SK-MEL-5 (cell line): Measurements from ENCODE around the gene FBXW2. TPM values are rescaled to one million over a fixed set of nuclear protein-coding genes. Genes with fewer than 3 reads are reported as not detected.
A peak's percentile ranks its signal among the peaks of the same experiment; 100 is the strongest.
"Not testable (repeated sequence)": the region's sequence is repeated elsewhere in the genome, so short reads cannot be mapped to it uniquely, and the experiment has no call there.

Experiments
- DNase-seq: peaks from one replicate; pipeline ENCODE4 v3.0.0-alpha.2; 2016; ENCODE audit warnings: low read depth, low spot score
- in situ Hi-C: cut with HindIII; loops from 2 replicates; pipeline ENCODE4 v1.10.0; 2016; ENCODE audit warnings: low sequenced_read_pairs, high pct_unique_total_duplicates, low pct_unique_long_range_greater_than_20kb
- total RNA-seq: library from RNA; depleted of rRNA; stranded (reverse); fragments of >200 nt; shearing (Covaris generic); gene quantifications from 2 replicates; pipeline ENCODE4 v1.2.3, GENCODE V29; 2014

The FBXW2 gene
- total RNA-seq, 1 experiment from 2014 or later: 26.4 TPM

GRCh38 chr9:120758544-120758943, 34.7 kb downstream of the FBXW2 start:
- in situ Hi-C loops: no loop called here
- no peak for DNase-seq

- in situ Hi-C loops: no loop called here
- DNase-seq: no peak
Observed at GRCh38 chr9:120757026-120757913, 35.9 kb downstream of the FBXW2 start.

DNA sequence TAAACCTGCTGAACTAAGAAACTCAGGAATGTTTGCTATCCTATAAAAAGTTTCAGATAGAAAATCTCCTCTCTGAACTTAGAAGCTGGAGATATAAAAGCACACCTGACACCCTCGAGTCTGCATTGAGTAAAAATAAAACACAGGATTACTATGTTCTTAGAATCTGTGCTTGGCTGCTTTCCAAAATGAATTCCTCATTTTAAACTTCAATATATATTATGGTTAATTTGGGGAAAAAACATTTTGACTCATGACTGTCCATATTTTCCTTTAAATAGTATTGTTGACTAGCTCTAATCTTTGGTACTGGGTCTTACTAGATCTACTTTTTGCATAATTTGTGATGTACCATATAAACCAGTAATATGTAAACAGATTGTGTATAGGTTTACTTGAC, 36.7 kb downstream of the FBXW2 start:
- in situ Hi-C loops: no loop called here
- DNase-seq: no peak

DNA sequence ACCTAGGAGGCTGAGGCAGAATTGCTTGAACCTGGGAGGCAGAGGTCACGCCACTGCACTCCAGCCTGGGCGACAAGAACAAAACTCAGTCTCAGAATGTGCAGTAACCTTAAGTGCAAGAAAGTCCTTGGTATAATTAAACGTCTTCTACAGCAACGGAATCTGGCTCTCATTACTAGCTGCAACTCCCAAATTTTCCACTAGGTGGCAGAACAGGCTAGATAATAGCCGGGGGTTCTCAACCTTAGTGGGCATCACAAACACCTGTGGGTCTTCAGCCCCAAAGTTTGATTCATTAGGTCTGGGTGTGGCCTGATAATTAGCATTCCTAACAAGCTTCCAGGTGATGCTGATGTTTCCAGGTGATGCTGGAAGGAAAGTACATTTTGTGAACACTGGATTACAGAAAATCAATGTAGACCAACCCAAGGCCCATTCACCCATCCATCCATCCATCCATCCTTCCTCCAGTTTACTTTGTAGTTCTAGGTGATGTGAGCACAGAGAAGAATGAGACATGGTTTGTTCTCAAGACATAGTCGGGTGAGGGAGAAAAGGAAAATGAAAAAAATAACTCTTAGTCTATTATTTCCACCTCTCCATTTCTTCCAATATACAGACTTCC, 37.3 kb downstream of the FBXW2 start:
- DNase-seq: peak; percentile 74
- in situ Hi-C loops: no loop called here

GRCh38 chr9:120755044-120755443, 38.2 kb downstream of the FBXW2 start:
- no peak for DNase-seq
- in situ Hi-C loops: no loop called here

DNA sequence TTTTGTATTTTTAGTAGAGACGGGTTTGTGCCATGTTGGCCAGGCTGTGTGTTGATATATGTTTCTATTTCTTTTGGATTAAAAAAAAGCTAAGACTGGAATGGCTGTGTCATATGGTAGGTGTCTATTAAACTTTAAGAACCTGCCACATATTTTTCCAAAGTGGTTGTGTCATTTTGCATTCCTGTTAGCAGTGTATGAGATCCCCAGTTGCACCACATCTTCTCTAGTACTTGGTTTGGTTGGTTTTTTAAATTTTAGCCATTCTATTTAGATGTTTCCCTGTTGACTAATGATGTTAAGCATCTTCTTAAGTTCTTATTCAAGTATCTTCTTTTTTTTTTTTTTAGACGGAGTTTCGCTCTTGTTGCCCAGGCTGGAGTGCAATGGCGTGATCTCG, 42.8 kb downstream of the FBXW2 start:
- no peak for DNase-seq
- in situ Hi-C loops: no loop called here

DNA sequence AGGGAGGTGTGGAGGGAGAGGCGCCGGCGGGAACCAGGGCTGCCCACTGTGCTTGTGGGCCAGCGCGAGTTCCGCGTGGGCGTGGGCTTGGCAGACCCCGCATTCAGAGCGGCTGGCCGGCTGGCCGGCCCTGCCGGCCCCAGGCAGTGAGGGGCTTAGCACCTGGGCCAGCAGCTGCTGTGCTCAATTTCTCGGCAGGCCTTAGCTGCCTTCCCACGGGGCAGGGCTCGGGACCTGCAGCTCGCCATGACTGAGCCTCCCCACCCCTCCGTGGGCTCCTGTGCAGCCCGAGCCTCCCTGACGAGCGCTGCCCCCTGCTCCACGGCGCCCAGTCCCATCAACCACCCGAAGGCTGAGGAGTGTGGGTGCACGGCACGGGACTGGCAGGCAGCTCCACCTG, 46.9 kb downstream of the FBXW2 start:
- in situ Hi-C loops, DNase-seq: not testable (repeated sequence)

GRCh38 chr9:120745278-120745677, 47.9 kb downstream of the FBXW2 start:
- no peak for DNase-seq
- in situ Hi-C loops: no loop called here

GRCh38 chr9:120742951-120743416, 50.2 kb downstream of the FBXW2 start:
- in situ Hi-C loops: no loop called here
- peak; percentile 81 for DNase-seq

GRCh38 chr9:120741701-120742100, 51.5 kb downstream of the FBXW2 start:
- DNase-seq: no peak
- in situ Hi-C loops: no loop called here

DNA sequence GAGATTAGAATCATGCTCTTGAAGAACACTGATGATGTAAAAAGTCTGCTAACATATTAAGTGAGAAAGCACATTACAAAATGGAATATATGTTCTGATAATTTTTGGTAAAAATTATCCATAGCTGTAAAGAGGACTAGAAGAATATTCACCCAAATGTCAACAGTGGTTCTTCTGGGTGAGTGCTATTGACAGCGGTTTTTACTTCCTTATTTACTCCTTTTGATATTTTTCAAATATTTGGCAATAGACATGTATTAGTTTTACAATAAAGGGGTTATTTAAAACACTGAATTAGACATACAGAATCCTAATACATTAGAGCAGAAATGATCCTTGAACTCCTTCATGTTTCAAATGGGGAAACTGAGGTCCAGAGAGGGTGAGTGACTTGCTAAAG, 52.0 kb downstream of the FBXW2 start:
- in situ Hi-C loops: no loop called here
- DNase-seq: no peak

DNA sequence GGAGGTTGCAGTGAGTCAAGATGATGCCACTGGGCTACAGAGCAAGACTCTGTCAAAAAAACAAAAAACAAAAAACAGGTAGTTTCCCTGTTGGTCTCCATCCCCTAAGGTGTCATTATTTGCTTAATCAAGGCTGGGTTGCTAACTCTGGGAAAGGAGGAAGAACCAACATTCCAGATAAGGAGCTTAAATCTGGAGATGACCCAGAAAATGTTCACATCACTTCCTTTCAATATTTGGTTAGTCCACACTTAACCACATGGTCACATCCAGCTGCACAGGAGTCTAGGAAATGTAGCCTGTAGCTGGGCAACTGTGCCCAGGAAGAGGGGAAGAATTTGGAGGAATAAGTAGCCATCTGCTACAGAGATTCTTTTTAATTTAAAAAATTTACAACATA, 53.1 kb downstream of the FBXW2 start:
- in situ Hi-C loops: no loop called here
- no peak for DNase-seq

DNA sequence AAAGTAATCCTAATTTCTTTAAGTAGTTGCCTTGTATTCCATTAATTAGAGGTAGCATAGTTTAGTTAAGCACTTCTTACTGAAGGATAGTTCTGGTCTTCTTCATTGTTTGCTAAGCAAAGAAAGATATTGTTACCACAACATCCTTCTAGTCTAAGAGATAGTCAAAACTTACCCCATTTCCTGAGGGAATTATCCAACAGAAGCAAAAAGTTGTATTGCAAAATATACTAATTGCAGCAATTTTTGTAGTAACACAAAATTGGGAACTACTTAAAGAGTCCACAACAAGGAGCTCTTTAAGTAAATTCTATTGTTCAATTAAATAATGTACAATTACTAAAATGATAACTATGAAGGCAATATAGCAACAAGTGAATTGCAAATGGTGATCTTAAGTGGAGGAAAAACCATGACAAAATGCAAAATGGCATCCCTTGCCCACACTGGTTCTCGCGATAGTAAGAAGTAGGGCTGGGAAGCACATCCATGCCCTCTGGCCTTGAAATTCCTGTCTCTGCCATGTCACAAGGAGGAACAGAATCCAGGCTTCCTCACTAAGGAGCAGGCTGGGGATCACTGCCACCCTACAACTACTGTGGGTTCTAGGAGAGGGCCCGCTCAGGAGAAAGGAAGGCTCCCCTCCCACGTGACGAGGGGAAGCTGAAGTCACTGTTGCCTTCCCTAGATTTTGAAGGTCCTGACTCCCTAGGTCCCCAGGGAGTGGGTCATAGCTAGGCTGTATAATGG, 55.6 kb downstream of the FBXW2 start:
- in situ Hi-C loops: no loop called here
- no peak for DNase-seq

DNA sequence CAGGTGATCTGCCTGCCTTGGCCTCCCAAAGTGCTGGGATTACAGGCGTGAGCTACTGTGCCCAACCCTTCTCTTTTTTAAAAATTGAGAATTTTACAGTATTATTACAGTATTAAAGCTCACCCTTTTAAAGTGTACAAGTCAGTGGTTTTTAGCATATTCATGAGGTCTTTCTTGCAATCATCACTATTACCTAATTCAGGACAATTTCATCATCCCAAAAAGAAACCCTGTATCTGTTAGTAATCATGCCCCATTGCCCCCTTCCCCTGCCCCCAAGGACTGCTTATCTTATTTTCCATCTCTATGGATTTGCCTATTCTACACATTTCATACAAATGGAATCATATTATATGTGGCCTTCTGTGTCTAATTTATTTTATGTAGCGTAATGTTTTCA, 56.3 kb downstream of the FBXW2 start:
- DNase-seq: no peak
- in situ Hi-C loops: no loop called here

DNA sequence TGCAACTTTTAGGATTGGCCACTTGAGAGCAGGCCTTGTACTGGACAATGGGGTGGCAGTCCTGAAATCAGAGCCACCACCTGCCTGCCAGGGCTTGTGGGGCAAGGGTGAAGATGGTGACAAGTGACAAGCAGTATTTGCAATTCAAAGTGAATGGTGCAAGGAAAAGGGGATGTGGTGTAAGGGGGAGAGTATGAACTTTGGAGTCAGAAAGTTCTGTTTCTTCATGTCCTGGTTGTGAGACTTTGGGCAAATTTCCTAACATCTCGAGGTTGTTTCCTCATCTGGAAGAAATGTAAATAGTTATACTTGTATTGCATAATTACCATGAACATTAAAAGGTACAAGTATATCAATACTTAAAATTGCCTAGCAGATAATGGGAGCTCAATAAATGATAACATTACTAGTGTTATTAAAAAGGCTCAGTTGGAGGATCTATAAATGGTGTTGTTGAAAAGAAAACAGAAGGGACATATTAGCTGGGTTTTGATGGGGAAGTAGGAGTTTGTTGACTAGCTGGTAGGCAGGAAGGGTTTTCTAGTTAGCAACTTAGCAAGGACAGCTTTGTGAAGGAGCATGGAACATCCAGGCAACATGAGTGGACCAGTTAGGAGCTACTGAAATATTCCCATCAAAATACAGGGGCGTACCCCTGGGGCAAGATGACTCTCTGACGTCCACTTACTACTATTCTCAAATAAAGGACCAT, 57.6 kb downstream of the FBXW2 start:
- DNase-seq: no peak
- in situ Hi-C loops: no loop called here

GRCh38 chr9:120734607-120735410, 58.4 kb downstream of the FBXW2 start:
- DNase-seq: no peak
- in situ Hi-C loops: no loop called here

GRCh38 chr9:120733190-120733589, 60.0 kb downstream of the FBXW2 start:
- DNase-seq: no peak
- in situ Hi-C loops: no loop called here
